Erythroblast (primary cell): Measurements from ENCODE around the gene INTS6.

ENCODE experiments used
- GATA1 ChIP-seq: IDR thresholded peaks from 2 replicates; pipeline ENCODE4 v1.6.1; 2011; ENCODE audit warnings: low read depth, mild to moderate bottlenecking, control low read depth, low read length, moderate library complexity
- POLR2A ChIP-seq: IDR thresholded peaks from 2 replicates; pipeline ENCODE4 v1.6.1; 2011; ENCODE audit warnings: mild to moderate bottlenecking, low read length

DNA sequence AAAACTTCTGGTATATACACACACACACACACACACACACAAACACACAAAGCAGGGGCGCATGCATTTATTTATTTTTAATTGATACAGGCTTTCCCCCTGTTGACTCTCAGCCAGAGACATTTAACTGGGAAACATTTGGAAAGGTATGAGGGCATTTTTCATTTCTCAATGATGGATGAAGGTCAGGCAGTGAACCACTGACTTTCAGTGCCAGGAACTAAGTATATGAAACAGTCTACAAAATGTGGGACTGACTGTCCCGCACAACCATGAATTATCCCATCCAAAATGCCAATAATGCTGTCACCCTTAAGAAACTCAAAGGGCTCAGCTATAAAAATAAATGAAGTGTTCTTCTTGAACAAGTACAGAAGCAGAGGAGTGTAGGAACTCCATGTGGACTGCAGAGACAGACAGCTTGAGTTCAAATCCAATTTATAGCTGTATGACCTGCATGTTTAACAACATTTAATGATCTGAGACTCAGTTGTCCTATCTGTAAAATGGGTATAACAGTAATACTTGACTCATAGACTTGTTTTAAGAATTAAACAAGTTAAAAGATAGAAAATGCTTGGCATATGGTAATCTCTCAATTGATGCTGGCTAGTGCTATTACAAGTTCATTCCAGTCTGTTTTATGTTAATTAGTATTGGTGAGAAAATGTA lies 25.0 kb upstream of the INTS6 start:
- no peak for TF ChIP-seq POLR2A
- TF ChIP-seq GATA1: no peak
